GM15510 (cell line): Measurements from ENCODE around the gene GOLGA2.

ENCODE experiments used
- POLR2A ChIP-seq: IDR thresholded peaks from 3 replicates; pipeline ENCODE4 v1.6.1; 2011; ENCODE audit warnings: borderline replicate concordance; ENCODE audit not compliant: insufficient read length; ENCODE audit errors: extremely low read depth

GOLGA2 gene

DNA sequence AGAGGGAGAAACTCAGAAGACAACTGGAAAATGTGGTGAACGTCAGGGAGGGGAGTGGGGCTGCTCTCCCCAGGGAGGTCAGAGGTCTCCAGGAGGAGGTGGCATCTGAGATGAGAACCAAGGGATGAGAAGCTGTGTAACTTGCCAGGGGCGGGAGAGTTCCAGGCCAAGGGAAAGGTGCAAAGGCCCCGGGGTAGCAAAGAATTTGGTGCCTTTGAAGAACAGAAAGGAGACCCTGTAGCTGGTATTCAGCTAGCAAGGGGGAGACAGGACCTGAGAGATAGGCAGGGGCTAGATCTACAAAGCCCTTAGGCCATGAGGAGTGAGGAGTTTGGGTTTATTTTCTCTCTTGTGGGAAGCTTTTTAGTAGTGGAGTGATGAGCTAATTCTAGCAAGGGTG, 69.3 kb downstream of the GOLGA2 start:
- no peak for TF ChIP-seq POLR2A
